ENCODE data around the gene BSCL2. TPM values are rescaled to one million over a fixed set of nuclear protein-coding genes. Genes with fewer than 3 reads are reported as not detected.

Gene BSCL2
- total RNA-seq, 2 experiments from 2014 or later, result 24.2 to 29.6 TPM

DNA sequence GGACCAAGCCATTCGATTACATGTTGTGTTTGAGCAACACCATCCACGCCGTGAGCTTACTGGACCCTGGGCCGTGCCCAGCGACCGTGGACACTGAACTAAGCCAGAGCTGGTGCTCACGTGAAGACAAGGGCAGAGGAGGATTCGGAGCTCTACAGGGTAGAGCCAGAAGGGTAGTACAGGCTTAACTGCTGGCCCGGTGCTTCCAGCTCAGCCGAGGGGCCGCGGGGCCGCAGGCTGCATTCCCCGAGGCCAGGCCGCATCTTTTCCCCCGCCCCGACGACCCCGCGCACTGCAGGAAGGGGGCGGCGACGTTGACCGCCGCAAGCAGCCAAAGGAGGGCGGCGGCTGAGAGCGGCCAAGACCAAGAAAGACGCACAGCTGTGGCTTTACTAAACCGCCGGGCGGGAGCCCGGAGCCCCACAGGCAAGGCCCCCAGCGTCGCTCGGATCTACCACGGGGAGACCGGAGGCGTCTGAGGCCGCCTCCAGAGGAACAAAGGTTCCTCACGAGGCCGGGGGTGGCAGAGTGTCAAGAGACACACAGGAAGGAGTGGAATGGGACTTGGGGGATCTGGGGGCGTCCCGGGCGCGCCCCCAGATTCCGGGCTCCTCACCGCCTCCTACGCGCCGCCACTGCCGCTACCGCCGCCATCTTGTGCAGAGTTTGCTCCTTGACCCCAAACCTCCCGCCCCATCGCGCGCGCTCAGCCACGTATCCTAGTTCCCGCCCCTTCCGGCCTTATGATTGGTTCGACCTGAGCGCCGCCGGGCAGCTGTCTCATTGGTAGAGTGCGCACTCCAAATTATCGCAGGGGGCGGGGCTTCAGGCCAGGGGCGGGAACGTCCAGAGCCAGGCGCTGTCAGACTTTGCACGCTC is 61.0 kb downstream of the BSCL2 start, which contains the start of gene GANAB:
Gene GANAB (minus strand): TSS at position 668 of the 879 bp plus-strand sequence. CDS start 14 bp downstream, at position 654.
- DNase-seq (peak; percentile 100), ATAC-seq (peak; percentile 98)
- CTCF ChIA-PET, result interaction anchor here (0.6 to 1.9 kb wide), 9 partner anchors 9 to 141 kb away, joined by 3 to 7 read pairs (median 3); partner anchors contain the start of genes C11orf98, CSKMT and EML3
- peak within 1 kb of the TSS; percentile 89 for H3K4me3 Mint-ChIP-seq
- no peaks in the 10 kb centered on the region for H3K9me3 Mint-ChIP-seq (ENCODE audit: low read depth)
- H3K4me1 Mint-ChIP-seq, result peaks cover 39% of the 10 kb centered on the region
- peaks cover 27% of the 10 kb centered on the region for H3K36me3 Mint-ChIP-seq
- no peaks in the 10 kb centered on the region for H3K27me3 Mint-ChIP-seq
- H3K27ac Mint-ChIP-seq, result peak within 1 kb of the TSS; percentile 93

- H3K27ac Mint-ChIP-seq, result peak overlapping the region; percentile 93
- H3K36me3 Mint-ChIP-seq, result peaks cover 27% of the 10 kb centered on the region
- H3K27me3 Mint-ChIP-seq, result no peaks in the 10 kb centered on the region
- H3K4me3 Mint-ChIP-seq, result peak overlapping the region; percentile 89
- ATAC-seq, result no peak
- no peaks in the 10 kb centered on the region for H3K9me3 Mint-ChIP-seq (ENCODE audit: low read depth)
- CTCF ChIA-PET, result interaction anchor here (0.9 to 1.9 kb wide), 6 partner anchors 8 to 141 kb away, joined by 3 to 6 read pairs (median 4); partner anchors contain the start of genes C11orf98 and CSKMT
- DNase-seq, result no peak
- H3K4me1 Mint-ChIP-seq, result peaks cover 41% of the 10 kb centered on the region
These were observed 61.6 kb downstream of the BSCL2 start for GRCh38 chr11:62645671-62645945.

GRCh38 chr11:62644220-62644619 is 63.0 kb downstream of the BSCL2 start:
- no peak for DNase-seq
- peaks cover 28% of the 10 kb centered on the region for H3K36me3 Mint-ChIP-seq
- H3K9me3 Mint-ChIP-seq (ENCODE audit: low read depth), result no peaks in the 10 kb centered on the region
- no peaks in the 10 kb centered on the region for H3K27me3 Mint-ChIP-seq
- CTCF ChIA-PET, result interaction anchor here (0.8 to 1.2 kb wide), 2 partner anchors 15 to 33 kb away, joined by 3 to 6 read pairs; no protein-coding TSS in a partner anchor
- ATAC-seq, result no peak
- H3K4me3 Mint-ChIP-seq, result peak overlapping the region; percentile 5
- H3K4me1 Mint-ChIP-seq, result peaks cover 46% of the 10 kb centered on the region
- H3K27ac Mint-ChIP-seq, result no peak overlapping the region

Other genes starting within 250 kb of the BSCL2 start
- 100 to 1,000 TPM; 180 to 390 TPM for gene AHNAK, start 160.6 kb downstream of the BSCL2 start, total RNA-seq
- gene EEF1G, start 133.5 kb downstream of the BSCL2 start, total RNA-seq, result 1,000 to 10,000 TPM in 1 of 2 experiments, 100 to 1,000 TPM in 1; 878 to 1,201 TPM
- 10 to 100 TPM; 24.7 to 29.6 TPM for gene TUT1, start 115.9 kb downstream of the BSCL2 start, total RNA-seq
- 100 to 1,000 TPM; 245 to 264 TPM for gene MTA2, start 105.6 kb downstream of the BSCL2 start, total RNA-seq
- gene EML3, start 94.6 kb downstream of the BSCL2 start, total RNA-seq, result 100 to 1,000 TPM; 132 to 133 TPM
- gene ROM1, start 94.2 kb downstream of the BSCL2 start, total RNA-seq, result 1 to 10 TPM; 1.1 to 1.5 TPM
- 10 to 100 TPM; 64.5 to 69.7 TPM for gene B3GAT3, start 85.4 kb downstream of the BSCL2 start, total RNA-seq
- gene GANAB, start 60.8 kb downstream of the BSCL2 start, total RNA-seq, result 100 to 1,000 TPM; 248 to 275 TPM
- gene INTS5, start 54.1 kb downstream of the BSCL2 start, total RNA-seq, result 10 to 100 TPM; 27.9 to 35.7 TPM
- gene C11orf98, start 42.2 kb downstream of the BSCL2 start, total RNA-seq, result 100 to 1,000 TPM; 130 to 131 TPM
- 10 to 100 TPM; 23.7 to 31.0 TPM for gene CSKMT, start 42.1 kb downstream of the BSCL2 start, total RNA-seq
- 1 to 10 TPM; 7.2 to 9.0 TPM for gene UQCC3, start 35.8 kb downstream of the BSCL2 start, total RNA-seq
- 10 to 100 TPM; 17.7 to 27.5 TPM for gene LBHD1, start 35.2 kb downstream of the BSCL2 start, total RNA-seq
- 100 to 1,000 TPM; 115 to 152 TPM for gene UBXN1, start 28.4 kb downstream of the BSCL2 start, total RNA-seq
- gene LRRN4CL, start 17.9 kb downstream of the BSCL2 start, total RNA-seq, result under 1 TPM; 0.14 to 0.15 TPM
- not detected for gene GNG3, start 252 bp upstream of the BSCL2 start, total RNA-seq
- 10 to 100 TPM; 61.6 to 66.6 TPM for gene HNRNPUL2, start 20.0 kb upstream of the BSCL2 start, total RNA-seq
- 10 to 100 TPM; 47.5 to 49.2 TPM for gene TTC9C, start 21.1 kb upstream of the BSCL2 start, total RNA-seq
- 10 to 100 TPM in 1 of 2 experiments, 1 to 10 TPM in 1; 9.3 to 10.2 TPM for gene ZBTB3, start 46.7 kb upstream of the BSCL2 start, total RNA-seq
- gene POLR2G, start 54.2 kb upstream of the BSCL2 start, total RNA-seq, result 100 to 1,000 TPM in 1 of 2 experiments, 10 to 100 TPM in 1; 77.2 to 110 TPM
- 10 to 100 TPM; 23.5 to 25.0 TPM for gene TAF6L, start 64.0 kb upstream of the BSCL2 start, total RNA-seq
- gene TMEM179B, start 80.0 kb upstream of the BSCL2 start, total RNA-seq, result 10 to 100 TPM; 42.4 to 43.0 TPM
- gene TMEM223, start 84.6 kb upstream of the BSCL2 start, total RNA-seq, result 10 to 100 TPM; 14.4 to 17.9 TPM
- 100 to 1,000 TPM in 1 of 2 experiments, 10 to 100 TPM in 1; 93.6 to 120 TPM for gene NXF1, start 98.0 kb upstream of the BSCL2 start, total RNA-seq
- 10 to 100 TPM; 30.8 to 38.4 TPM for gene STX5, start 124.6 kb upstream of the BSCL2 start, total RNA-seq
- not detected for gene TEX54, start 125.4 kb upstream of the BSCL2 start, total RNA-seq
- gene WDR74, start 132.2 kb upstream of the BSCL2 start, total RNA-seq, result 10 to 100 TPM; 82.9 to 83.9 TPM
- gene SLC3A2, start 173.5 kb upstream of the BSCL2 start, total RNA-seq, result 100 to 1,000 TPM; 213 to 259 TPM
- gene CHRM1, start 213.9 kb upstream of the BSCL2 start, total RNA-seq, result not detected

Data from activated CD8-positive, alpha-beta memory T cell treated with anti-CD3 and anti-CD28 coated beads, Interleukin-2, amount 10 ng/mL, durations not matched to agents 7 days and 5 days (primary cell).